AG09309 (cell line): ENCODE results near the gene AFAP1.

Experiments
- DNase-seq: peaks from one replicate; pipeline ENCODE4 v3.0.0-alpha.2; 2010; ENCODE audit warnings: low read depth
- H3K4me3 ChIP-seq: 2 replicates; pipeline ENCODE4 v1.5.1; 2011; ENCODE audit warnings: mild to moderate bottlenecking, low read depth, low read length, moderate library complexity; ENCODE audit not compliant: control insufficient read depth
- TF ChIP-seq, protein P1 (sequence below): IDR thresholded peaks from 2 replicates; pipeline ENCODE4 v1.5.1; 2011; ENCODE audit warnings: mild to moderate bottlenecking, low read depth, low read length, inconsistent platforms; ENCODE audit not compliant: insufficient read depth, control insufficient read depth; ENCODE audit errors: missing control alignments

The AFAP1 gene

DNA sequence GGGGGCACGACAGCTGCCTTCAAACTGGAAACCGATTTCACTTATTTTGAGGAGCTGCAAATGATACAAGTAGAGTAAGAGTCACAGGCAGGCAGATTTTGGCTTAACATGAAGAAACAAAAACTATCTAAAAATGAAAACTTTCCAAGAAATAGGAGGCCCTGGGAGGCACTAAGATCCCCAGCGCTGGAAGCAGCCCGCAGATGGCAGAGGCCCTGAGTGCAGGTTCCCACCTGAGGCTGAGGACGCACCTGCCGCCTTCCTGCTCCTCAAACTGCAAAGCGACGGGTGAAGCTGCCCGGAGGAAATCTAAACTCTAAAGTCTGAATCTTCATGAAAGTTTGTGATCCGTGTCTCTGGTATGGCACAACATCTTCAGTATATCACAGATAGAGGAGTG lies 138.7 kb downstream of the AFAP1 start:
- no peak for DNase-seq
- TF ChIP-seq, protein P1, sequence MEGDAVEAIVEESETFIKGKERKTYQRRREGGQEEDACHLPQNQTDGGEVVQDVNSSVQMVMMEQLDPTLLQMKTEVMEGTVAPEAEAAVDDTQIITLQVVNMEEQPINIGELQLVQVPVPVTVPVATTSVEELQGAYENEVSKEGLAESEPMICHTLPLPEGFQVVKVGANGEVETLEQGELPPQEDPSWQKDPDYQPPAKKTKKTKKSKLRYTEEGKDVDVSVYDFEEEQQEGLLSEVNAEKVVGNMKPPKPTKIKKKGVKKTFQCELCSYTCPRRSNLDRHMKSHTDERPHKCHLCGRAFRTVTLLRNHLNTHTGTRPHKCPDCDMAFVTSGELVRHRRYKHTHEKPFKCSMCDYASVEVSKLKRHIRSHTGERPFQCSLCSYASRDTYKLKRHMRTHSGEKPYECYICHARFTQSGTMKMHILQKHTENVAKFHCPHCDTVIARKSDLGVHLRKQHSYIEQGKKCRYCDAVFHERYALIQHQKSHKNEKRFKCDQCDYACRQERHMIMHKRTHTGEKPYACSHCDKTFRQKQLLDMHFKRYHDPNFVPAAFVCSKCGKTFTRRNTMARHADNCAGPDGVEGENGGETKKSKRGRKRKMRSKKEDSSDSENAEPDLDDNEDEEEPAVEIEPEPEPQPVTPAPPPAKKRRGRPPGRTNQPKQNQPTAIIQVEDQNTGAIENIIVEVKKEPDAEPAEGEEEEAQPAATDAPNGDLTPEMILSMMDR = no peak
- no peak overlapping the region for H3K4me3 ChIP-seq

DNA sequence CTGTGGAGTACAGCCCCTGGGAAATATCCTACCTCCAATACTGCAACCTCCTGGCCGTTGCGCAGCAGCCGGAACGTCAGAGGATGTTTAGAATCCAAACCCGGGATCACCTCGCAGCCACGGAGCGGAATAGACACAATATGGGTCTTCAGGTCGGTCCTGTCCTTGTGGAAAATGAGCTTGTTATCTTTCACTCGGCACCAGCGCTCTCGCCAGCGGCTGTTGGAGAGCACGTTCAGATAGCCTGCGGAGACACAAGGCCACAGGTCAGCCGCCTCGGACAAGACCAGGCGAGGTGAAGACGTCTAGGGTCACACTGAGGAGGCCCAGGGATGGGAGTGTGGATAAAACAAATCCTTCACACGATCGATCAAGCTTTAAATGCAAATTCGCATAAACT lies 139.3 kb downstream of the AFAP1 start:
- H3K4me3 ChIP-seq = no peak overlapping the region
- DNase-seq = no peak
- TF ChIP-seq, protein P1 = no peak

DNA sequence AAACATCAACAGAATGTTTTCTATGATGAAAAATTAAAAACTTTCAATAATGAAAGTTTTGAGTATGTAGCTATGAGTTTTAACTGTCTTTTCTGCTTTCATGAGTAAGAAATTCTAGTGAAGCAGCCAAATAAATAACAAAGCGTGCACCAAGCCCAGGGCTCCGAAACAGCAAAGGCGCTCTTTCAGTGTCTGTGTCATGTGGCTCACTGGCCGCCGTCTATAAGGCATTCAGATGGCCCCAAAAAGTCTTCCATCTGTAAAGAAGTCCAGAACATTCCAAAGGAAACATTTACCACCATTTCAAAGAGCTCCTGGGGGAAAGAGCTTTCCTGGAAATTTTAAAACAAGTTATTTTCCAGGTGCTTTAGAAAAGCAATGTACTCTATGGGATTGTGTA lies 139.9 kb downstream of the AFAP1 start:
- no peak for DNase-seq
- TF ChIP-seq, protein P1 = no peak
- no peak overlapping the region for H3K4me3 ChIP-seq

DNA sequence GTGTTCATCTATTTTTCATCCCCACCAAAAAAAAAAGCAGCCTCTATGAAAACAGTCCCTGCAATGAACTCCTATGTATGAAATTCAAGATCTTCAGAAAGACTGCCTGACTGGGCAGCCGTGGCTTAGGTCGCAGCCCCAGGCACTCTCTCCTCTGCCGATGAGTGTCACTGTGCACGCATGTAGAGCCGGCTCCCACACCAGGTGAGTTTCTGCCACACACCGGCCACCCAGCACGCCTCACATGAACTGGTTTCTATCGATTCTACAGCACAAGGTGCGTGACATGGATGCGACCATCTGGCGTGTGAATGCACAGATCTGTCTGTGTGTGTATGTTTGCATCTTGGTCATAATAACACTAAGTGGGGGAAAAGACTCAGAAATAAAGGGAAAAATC lies 140.4 kb downstream of the AFAP1 start:
- TF ChIP-seq, protein P1 = no peak
- no peak overlapping the region for H3K4me3 ChIP-seq
- DNase-seq = no peak

DNA sequence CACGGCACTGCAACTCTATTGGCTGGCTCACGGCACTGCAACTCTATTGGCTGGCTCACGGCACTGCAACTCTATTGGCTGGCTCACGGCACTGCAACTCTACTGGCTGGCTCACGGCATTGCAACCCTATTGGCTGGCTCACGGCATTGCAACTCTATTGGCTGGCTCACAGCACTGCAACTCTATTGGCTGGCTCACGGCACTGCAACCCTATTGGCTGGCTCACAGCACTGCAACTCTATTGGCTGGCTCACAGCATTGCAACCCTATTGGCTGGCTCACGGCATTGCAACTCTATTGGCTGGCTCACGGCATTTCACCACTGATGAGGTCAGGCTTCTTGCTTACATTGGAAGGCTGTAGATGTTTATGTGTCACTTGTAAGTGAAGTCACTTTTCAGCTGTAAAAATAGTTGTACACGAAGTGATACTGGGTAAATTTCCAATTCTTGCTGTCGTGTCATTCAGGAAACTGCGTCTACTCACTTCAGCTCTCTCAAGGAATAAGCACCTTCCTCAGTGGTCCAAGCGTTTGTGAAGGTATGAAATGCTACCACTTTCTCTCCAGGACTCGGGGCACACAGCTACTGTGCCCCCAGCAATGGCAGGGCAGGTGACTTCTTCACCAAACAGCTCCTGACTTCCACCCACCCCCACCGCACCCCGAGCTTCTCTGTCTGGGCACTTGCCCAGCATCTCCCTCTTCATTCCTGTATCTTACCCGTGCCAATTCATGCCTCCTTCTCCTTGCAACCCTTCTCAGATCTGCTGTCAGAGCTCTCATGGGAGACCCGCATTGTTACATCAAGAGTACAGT lies 141.3 kb downstream of the AFAP1 start:
- TF ChIP-seq, protein P1 = no peak
- DNase-seq = no peak
- H3K4me3 ChIP-seq = no peak overlapping the region

DNA sequence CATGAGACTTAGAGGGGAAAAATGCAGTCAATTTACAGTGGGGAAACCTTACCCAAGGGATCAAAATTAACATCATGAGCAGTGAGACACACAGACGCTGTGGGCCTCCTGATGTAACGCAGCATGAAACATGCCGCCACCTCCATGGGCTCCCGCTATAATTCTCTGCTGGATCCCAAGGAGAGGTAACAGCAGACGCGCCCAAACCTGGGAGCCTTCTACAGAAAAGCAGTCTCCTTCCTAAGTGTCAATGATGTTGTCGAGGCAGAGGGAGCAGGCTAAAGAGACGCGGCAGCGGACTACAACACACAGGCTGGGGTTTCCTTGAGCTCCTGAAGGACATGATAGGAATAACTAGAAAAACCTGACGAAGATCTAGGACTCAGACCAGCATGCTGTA lies 142.3 kb downstream of the AFAP1 start:
- DNase-seq = no peak
- no peak overlapping the region for H3K4me3 ChIP-seq
- TF ChIP-seq, protein P1 = no peak

DNA sequence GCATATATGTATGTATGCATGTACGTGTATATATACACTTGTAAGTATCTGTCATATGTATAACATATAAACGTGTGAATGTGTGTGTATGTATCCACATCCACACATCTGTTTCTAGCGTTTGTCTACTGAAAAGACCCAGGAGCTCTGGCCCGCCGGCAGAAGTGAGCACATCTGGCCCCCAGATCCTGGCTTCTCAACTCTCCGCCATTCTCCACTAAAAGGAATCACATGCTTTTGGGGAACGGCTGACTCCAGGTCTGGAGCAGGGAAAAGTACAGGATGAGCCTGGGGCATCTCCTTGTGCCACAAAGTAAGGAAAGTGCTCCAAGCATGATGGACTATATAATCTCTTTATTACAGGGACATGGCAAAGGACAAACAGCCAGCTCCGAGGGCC lies 143.7 kb downstream of the AFAP1 start:
- no peak overlapping the region for H3K4me3 ChIP-seq
- DNase-seq = no peak
- TF ChIP-seq, protein P1 = no peak
